ENCODE results near the gene MEF2C.

Gene MEF2C

DNA sequence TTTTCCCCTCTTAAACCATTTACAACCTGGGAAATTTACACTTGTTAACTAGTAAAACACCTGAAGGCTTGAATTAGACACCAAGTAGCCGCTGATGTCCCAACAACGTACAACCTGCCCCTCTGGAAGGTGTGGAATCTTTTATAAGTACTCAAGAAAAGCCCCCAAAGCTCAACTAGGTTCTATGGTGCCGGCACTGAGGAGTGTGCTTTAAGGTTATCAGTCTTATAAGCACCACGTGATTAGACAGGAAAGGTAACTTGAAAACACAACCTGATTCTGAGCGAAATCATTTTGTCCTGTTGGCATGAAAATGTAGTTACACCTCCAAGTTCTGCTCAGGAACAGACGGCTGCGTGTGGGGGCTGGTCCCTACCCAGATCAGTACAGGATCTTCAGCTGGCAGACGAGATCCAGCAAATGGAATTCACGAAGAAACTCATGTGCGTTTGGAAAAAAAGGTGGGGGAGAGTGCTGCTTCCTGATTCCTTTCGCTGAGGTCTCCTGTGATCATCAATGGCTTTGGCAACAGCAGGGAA is 195.5 kb downstream of the MEF2C start:
- DNase-seq (ENCODE audit: low spot score), result no peak

DNA sequence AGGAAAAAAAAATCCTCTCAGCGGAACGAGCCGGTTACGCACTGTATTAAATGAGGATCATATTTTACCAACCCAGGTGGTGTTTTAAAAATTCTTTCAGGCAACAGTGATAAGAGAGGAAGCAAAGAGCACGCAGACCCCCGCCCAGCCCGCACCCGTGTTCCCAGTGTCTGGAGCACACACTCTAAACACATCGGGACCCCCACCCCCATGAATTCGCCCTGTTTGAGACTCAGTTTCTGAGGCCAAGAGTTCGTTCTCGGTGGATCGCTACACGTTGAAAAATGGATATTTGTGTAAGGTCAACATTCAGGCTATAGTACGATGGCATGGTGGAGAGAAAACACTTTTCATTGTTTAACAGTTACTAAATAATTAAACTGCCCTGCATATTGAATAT is 196.3 kb downstream of the MEF2C start:
- DNase-seq (ENCODE audit: low spot score), result no peak

DNA sequence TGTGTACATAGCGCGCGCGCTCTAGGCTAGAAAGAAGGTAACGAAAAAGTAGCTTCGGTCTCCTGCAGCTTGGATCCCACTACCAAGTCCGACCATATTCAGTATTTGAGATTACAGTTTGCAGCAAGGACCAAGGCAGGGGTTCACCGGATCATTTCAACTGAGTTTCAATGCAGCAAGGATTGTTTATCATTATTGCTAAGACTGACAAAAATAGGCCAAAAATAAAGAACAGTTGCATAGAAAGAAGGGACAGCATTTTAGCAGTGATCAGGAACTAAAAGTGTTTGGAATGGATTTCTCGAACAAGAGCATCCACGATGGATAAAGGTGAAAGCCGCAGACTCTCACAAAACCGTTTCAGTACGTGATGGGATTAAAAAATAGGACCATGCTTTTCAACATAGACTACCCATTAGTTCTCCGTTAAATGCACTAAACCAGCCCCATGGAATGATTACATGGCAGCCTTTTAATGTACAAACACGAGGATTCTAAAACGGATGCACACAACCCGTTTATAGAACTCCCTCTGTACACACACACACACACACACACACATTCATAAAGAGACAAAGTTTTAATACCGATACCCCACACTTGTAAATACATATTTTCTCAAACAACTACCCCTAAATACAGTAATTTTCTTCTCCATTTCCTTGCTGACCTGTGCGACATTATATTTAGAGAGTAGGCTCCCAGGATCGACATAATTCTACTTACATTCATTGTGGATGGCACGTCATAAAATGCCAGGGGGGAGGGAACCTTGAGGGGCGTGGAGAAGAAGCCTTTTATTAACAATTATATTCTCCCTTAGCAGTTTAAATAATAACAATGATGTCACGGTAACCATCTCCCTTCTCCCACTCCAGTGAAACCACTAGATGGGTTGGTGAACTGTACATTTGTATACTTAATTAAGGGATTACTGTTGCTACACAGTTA is 197.1 kb downstream of the MEF2C start:
- DNase-seq (ENCODE audit: low spot score), result no peak

DNA sequence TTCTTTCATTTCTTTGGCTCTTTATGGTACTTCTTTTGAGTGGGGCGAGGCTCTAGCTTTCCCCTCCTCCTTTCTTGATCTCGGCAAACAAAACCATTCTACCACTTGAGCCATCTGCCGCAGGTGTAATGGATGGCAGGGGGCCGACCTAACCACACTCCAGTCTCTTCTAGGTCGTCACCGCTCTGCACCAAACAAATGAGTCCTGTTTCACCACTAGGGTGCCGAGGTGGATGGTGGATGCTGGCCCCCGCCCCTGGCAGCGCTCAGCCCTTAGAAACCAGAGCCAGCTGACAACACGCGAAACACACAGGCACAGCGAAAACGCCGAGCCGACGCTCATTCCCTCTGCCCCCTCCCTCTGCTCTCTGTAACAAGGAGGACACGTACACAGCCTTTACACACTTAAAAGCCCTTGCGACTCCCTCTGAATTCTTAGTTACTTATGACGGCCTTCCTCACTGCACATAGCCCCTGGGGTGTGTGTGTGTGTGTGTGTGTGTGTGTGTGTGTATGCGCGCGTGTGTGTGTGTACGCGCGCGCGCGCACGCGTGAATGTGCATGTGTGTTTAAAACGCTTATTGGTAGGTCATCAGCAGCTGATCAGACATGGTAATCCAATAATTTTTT is 199.4 kb downstream of the MEF2C start:
- no peak for DNase-seq (ENCODE audit: low spot score)

DNA sequence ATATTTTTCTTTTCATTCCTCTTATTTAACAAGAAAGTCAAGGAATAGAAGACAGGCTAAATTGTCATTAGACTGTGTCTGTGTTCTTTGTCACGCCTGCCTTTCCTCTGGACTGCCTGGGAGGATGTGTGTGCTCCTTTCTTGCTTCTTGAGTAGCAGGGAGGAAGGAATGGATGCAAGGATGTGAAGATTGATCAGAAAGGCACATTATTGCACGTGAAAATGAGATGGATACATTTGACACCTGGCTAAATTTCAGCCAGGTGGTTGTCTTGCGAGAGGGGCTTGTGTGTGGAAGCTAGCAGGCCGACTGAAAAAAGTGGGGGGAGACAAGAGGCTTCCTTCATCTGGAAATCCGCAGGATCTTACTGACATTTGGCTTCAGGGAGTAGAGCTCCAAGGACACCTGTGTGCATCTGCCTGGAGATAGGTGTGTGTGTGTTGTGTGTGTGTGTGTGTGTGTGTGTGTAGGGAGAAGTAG is 200.1 kb downstream of the MEF2C start:
- DNase-seq (ENCODE audit: low spot score), result no peak

DNA sequence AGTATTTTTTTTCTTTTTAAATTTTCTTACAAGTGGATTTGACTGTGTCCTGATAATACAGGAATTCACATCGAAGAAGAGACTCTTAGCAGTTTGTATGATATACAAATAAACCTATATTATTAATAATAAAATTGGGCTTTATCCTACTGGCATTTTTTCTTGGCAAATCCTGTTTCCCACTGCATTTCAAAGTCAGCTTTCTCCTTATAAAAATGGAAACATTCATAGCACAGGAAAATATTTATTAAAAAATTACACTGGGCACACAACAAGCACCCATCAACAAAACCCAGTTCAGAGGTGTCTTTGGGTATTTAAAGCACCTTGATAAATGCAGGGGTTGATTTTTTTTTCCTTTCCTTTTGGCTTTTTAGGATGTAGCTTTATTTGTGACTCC is 200.9 kb downstream of the MEF2C start:
- no peak for DNase-seq (ENCODE audit: low spot score)

DNA sequence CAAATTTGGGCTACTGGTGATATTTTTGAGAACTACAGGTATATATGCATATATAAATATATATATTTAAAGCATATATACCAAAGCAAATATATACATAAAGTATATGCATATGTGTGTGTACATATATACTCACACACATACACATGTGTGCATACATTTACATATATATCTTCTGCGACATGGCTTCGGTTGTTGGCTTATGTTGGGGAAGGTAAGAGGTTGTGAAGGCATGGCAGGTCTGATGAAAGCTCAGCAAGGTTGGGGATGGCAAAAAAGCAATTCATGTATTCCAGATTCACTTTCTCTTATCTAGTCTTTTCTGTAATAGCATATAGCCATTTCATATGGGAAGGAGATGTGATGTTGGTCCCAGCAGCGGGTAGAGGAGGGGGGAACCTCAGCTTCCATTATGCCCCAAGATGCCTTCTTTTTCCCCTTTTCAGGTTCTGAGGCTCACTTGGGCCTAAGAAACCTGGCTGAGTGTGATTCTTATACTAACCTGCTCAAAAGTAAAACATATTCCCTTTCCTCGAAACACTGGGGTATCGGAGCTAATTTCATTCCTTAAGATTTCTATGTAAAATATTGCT is 201.7 kb downstream of the MEF2C start:
- no peak for DNase-seq (ENCODE audit: low spot score)

DNA sequence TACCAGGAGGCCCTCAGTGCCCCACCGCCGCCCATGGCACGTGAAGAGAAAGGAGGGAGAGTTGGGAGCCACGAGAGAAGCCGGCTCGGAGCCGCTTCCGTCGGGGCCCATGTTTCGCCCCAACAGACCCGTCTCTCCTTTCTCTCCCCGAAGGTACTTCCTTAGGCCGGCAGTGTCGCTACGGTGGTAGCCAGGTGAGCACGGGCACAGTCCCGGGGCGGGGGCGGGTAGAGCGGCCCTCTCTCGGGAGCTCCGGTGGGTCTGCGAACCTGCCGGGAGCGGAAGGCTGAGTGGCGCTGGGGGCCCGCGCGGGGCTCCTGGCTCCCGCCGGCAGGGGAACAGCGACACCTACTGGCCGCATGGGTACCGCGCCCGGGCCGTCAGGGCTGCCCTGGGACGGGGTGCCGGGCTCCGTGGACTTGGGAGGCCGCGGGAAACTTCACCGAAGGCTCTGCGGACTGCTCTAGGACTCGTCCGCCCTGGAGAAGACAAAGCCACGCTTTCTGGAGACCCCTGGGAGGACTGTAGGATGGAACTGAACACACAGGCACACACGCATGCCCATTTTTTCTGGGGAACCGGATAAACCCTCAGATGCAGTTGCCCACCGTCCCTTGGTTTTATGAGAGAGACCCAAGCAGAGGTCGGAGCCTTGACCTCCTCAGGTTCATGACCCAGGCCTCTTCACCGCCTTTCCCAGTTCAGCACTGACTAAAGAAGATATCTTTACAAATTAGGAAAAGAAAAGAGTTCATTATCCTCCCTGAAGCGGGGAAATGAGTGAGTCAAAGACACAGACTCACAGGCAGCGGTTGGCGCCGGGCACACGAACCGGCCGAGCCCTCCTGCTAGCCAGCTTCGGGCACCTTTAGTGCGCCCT is 202.5 kb downstream of the MEF2C start:
- peak; percentile 87 for DNase-seq (ENCODE audit: low spot score)

DNA sequence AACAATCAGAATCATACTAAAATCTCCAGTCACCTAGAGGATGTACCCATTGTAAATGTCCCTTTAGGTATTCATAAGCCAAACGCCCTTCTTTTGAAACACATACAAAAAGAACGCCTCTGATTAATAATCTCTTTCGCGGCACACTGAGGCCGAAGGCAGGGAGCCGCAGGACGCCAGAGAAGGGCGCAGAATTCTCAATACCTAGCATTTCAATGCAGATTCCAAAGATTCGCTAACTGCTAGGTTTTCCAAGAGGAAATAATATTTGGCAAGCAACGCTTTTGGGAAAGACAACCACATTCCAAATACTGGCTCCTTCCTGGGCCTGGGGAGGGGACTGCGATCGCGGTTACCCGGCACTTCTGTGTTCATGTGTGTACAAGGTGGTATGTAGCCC is 203.3 kb downstream of the MEF2C start:
- DNase-seq (ENCODE audit: low spot score), result no peak

DNA sequence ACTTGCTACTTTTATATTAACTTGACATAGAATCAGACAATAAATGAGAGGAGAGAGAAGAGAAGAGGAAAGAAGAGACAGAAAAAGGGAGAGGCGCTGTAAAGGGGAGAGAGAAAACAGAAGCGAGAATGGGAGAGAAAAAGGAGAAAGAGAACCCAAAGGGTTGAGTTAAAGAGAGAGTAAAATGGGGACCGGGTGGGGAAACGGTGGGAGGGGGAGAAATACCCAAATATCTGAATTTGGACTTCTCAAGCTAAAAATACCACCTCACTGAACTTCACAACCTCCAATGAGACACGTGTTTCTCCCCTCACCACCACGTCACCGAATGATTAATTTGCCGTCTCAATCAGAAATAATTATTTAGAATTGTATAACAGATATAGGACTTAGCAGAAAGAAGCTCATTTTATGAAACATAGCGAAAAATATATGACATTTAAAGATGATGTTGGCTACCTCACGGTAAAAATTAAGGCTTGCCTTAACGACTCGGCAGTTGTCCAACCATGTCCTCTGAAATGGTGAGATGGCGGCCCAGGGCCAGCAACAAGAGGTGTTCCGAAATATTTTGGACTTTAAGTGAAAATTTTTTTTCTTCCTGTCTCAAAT is 204.1 kb downstream of the MEF2C start:
- no peak for DNase-seq (ENCODE audit: low spot score)

DNA sequence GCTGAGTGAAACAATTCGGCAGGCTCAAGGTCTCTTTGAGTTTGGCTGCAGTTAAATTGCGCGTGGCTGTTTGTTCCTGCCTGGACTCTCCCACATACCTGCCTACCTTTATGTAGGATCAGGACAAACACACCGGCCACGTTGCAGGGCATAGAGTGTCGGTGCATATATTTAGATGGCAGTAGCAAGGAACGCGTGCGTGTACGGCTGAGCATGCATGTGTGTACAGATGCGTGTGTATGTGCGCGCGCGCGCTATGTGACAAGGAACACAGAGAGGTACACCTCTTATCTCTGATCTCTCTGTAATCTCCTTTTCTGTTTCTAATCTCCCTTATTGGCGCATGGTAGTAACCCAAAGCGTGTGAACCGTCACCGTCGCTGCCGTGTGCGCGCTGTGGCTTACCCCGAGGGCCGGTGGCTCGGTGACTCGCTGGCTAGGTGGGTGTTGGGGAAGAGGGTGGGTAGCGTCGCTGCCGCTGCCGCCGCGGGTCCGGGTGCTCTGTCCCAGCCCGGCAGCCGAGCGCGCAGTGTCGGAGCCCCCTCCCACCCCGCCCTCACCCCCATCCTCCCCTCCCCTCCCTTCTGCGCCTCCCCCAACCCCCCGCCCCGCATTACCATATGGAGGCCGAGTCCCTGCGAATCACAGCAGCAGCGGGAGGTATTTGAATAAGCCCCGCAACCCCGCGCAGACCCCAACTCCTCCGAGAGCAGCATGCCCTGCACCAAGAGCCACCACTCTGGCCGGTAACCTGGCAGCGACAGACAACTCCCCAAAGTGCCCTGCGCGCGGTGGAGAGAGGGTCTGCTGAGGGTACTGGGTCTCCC is 204.8 kb downstream of the MEF2C start:
- no peak for DNase-seq (ENCODE audit: low spot score)

DNA sequence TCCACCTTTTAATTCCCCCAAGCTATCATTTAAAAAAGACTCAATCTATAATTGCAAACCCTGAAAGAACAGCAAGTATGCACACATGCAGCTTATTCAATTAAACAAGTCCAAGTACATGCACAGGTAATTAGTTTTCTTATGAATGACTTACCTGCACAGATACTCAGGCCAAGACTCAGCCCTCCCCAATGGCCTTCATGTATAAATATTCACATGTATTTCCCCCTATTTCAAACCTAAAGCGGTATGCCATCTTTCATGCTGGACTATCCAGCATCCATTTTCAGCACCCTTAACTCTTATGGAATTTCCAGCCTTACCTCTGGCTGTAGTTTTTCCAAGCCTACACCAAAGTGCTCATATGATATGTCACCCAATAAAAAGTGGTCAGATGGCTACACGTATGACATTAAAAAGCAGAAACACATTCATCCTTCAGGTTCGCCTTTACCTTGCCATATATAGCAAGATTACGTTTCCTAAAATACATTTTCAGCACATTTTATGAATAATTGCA is 205.5 kb downstream of the MEF2C start:
- no peak for DNase-seq (ENCODE audit: low spot score)

DNA sequence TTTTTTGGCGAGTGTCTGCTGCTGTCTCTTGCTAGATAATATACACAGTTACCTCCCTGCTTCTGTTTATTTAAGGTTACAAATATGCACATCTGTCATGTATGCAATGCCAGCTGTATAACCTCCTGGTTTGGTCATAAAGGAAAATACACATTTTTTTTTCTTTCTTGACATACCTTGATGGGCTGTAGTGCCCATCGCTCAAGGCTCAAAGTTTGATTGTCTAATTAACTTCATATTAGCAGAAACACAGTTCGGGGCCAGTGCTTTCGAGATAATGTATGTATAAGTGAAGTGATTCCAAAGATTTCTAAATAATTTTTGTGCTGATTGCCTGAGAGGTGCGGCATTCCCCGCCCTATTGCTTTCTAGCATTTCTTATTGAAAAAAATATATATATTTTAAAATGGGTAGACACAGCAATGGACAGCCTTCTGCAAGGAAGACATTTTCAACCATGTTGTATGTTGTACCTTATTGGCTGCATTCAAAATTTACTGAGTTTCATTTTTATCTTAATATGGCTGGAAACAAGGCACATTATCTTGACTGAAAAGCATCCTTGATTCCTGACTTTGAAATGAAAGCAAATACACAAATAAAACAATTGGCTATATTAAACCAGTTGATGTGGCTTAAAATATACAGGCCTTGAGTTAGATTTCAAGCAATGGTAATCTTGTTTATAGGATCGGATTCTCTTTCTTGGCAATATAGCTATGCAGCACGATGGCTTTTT is 206.2 kb downstream of the MEF2C start:
- DNase-seq (ENCODE audit: low spot score), result no peak

DNA sequence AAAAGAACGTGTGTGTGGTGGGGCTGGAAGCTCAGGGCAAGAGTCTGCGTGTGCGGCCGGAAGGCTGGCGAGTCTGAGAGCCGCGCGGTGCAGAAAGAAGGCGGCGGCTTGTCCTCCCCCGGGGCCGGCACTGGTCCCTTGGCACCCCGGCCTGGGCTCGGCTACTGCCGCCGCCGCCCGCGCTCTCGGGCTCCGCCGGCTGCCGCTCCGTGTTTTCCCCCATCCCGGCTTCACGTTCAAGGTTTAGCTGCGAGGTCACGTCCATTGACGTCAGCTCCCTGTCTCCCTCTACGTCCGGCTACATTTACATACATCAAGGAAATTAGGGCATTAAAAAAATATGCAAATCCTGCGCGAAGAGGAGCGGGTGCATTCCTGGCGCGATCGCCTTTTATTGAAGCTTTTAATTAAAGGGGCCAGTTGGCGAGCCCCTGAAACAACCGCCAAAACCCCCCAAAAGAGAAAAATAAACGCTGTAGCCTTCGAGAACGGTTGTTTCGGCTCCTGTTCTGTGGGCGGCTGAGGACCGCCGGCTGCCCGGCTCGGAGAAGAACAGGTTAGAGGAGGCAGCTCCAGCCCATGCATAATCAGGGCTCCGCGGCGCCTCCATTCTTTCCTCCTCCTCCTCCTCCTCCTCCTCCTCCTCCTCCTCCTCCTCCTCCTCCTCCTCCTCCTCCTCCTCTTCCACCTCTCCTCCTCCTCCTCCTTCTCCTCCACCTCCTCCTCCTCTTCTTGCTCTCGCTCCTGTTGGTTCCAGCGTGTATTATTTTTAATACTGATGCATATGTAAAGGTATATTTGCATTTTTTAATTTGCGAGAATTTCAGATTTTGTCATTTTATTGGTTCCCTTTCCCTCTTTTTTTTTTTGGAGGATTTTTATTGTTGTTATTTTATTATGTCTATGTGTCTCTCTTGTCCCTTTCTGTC is 207.0 kb downstream of the MEF2C start:
- peak; percentile 65 for DNase-seq (ENCODE audit: low spot score)

DNA sequence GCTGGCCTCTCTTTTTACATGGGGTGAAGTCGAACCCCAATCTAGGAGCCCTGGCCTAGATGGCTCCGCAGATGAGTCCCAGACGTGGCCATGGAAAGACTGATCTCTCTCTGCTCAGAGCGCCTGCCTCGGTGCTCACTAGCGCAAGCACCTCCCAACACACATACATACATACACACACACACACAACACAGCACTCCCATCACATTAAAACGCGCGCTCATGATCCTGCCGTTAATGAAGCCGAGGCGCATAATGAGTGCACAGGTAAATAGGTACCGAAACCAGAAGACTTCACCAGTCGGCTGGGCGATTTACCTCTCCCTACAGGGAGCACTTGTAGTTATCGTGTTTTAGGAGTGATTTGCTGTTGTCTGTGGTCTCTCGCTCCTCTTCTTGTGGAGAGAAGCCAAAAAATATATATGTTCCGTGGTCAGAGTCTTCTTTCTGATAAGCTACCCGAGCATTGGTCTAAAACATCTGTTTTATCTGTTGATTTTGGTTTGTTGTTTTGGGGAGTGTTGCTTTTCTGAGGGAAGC is 207.7 kb downstream of the MEF2C start:
- peak; percentile 22 for DNase-seq (ENCODE audit: low spot score)

DNA sequence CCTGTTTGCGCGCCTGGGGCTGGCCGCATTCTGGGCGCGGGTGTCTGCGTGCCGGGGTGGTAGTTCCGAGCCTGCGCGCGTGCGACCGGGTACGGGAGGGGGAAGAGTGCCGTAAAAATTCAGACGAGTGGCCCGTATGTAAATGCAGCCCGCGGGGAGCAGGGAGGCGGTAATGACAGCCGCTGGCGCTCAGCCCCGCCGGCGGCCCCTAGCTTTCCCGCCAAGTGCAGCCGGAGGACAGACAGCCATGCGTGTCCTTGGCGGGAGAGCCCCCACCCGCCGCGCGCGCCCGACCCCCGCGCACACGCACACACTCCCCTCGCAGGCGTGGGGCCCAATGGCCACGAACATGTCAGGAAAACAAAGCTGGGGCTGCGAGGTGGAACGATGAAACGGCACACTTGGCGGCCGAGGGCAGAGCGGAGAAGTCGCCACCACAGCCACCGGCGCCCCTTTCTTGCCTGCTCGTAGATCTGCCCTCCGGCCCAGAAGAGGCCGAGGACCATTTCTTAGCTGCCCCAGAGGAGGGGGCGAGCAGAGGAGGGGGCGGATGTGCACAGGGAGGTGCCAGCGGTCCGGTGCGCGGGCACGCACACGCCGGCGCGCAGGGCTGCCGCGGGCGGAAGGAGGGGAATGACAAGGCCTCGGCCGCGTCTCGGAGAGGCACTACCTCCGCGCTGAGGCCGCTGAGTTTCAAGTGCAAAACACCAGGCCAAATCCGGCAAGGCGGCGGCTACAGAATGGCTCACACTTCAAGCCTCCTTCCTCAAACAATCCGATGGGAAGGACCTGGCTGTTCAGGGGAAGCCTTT is 208.4 kb downstream of the MEF2C start:
- peak; percentile 74 for DNase-seq (ENCODE audit: low spot score)

All from LoVo (cell line).